HuH-7.5 (cell line): ENCODE data around the gene VDR.
"Not testable (repeated sequence)": the region's sequence is repeated elsewhere in the genome, so short reads cannot be mapped to it uniquely, and the experiment has no call there.

Experiments used
- DNase-seq: peaks from one replicate; pipeline ENCODE4 v3.0.0; 2011; ENCODE audit warnings: low spot score

VDR gene

DNA sequence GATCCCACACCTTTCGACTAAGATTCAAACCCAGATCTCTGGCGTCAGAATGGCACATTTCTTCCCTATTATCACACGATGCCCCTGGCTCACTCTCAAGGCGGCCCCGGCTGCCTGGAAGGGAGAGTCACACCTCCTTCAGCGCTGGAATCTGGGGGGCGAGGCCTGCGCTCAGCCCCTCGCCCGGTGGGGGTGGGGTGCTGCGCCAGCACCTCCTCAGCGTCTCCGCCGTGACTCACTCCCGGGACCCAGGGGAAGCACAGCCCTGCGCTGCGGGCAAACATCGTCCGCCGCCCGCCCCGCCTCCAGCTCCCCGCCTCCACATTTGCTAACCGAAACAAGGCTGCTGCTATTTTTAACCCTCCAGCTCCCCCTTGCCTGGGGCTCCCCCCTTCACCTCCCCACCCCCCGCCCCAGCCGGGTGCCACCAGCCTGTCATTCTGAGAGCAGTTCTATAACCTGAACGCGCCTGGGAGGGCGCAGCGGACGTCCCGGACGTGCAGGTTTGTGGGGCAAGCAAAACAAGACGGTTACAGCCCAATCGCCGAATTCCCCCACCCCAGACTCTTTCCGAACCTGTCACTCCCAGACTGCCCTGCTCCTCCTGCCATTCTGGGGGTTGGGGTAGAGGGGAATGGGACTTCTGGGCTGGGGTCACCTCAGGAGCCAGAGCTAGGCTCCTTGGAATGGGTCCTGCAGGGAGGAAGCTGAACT lies 91.8 kb downstream of the VDR start:
- no peak for DNase-seq

DNA sequence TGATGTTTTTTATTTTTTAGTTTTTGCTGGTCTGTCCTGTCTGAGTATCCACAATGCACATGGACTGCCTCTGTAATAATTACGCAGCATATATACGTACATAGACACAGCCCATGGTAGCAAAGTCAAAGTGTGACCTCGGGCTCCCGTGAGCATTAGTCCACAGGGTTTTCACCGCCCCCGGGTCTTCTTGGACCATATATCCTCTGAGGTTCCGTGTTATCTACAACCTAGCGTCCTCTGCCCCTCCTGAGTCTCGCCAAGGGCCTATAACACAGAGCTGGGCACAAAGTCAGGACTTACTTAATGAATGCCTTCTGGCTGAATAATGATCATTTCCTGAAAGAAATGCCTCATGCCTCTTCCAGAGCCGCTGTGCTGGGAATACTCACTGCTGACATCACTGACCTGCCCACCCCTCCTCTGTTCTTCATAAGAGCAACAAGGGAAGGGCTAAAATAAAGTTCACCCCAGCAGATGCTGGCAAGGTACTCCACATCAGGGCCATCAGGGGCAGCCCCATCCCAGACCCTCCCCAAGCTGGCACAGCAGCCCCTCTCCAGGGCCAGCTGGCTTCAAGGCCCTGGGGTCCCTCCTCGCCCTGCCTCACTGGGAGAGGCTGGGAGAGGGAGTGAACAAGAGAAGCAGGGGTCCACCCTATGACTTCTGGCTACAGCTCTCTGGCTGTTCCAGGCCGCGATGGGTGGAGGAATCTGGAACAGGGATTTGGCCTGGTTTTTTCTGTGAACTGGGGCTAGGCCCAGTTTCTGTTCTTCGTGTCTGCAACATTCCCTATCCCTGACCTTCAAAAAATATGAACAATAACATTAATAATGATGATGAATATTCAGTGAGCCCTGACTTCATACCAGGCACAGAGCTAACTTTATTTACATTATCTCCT lies 93.0 kb downstream of the VDR start:
- DNase-seq, result no peak

DNA sequence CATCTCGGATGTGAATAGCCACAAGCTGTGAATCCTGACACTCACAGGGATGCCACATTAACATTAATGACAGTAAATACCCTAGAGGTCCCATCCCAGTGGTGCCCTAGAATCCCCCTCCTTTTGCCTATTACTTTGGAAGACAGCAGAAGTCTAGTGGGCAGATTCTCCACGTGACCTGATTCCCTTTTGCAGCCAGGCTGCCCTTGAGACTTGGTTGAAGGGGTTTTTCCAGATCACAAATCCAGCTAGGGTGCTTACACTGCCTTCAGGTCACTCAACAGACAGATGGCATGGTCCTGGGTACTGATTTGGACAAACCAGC lies 93.8 kb downstream of the VDR start:
- DNase-seq, result no peak

DNA sequence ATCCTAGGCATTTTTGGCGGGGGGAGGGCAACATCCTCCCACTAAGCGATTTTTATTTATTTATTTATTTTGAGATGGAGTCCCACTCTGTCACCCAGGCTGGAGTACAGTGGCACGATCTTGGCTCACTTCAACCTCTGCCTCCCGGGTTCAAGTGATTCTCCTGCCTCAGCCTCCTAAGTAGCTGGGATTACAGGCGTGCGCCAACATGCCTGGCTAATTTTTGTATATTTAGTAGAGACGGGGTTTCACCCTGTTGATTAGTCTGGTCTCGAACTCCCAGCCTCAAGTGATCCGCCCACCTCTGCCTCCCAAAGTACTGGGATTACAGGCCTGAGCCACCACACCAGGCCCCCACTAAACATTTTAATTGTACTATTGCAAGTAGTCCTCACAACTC lies 95.3 kb downstream of the VDR start:
- not testable (repeated sequence) for DNase-seq

DNA sequence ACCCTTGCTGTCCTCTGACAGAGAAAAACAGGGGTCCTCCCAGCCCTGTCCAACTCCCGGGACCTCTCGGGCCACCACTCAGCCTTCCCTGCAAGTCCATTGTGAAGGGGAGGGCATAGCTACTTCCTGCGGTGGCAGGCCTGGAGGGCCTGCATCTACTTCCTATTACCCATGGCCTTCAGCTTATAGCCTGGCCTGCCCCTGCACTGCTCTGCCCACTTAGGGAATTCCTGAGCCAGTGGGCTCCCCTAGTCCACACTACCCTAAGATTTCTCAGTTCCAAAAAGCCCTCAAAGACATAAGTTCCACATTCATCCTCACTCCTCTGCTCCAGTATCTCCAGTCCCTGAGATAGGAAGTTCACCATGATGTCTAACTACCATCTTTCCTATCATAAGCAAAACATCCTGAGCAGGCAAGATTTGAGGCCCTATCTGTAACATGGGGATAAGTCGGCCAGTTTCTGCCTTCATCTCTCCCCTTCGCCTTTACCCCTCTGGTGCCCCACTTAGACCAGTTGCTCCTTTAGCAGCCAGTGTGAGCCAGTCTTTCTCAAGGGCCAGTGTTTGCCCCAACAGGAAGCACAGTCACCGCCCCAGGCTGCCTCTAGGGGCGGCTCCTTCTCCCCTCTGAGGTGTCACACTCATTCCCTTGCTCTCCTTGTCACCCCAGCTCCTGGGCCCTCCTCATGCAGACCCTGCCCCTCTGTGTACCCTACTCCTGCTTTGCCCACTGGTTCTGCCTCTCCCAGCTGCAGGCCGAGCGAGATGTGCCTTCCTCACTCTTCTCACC lies 96.0 kb downstream of the VDR start:
- no peak for DNase-seq

DNA sequence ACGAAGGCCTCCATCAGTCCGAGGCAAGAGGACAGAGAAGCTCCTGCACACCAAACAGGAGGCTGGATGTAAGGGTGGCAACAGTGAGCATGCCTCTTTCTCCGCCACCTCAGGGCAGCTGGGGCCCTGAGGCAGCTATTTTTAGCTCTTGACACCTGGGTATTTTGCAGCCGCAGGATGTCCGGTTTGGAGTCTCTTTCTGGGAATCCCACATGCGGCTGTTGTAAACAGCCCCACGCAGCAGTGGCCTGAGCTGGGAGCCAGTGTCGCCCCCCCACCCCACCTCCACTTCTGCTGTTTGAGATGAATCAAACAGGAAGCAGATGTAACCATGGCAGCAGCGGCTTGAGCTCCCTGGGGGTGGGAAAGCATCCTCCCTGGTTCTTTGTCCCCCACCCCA lies 96.7 kb downstream of the VDR start:
- no peak for DNase-seq

DNA sequence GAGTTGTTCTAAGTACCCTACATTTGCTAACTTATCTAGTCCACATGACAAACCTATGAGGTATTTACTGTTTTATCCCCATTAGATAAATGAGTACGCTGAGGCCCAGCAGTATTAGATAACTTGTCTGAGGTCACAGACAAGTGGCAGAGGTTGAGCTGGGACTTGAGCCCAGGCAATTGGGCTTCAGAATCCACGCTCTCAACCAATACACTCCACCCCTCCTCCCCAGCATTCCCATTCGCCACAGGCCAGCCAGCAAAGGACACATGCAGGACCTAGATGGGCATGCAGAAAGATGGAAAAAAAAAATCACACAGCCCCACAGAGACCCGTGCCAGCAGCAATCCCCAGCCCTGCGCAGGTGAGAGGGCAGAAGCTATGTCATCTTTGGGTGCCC lies 97.5 kb downstream of the VDR start:
- DNase-seq, result no peak

DNA sequence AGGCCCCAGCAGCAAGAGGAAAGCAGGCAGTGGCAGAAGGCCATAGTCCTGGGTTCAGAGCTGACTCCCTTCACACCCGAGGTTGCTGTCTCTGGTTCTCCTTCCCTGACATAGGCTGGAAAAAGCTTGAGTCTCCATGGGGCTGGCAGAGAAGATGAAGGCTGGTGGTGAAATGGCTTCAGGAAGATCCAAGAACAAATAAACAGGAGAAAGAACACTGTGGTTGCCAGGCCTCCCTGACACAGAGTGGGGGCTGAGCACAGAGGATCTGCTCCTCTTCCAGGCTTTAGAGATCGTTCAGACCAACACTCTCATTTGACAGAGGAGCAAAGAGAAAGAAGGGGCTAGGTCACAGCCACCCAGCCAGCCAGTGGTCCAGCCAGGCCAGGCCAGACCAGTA lies 99.4 kb downstream of the VDR start:
- DNase-seq, result no peak

DNA sequence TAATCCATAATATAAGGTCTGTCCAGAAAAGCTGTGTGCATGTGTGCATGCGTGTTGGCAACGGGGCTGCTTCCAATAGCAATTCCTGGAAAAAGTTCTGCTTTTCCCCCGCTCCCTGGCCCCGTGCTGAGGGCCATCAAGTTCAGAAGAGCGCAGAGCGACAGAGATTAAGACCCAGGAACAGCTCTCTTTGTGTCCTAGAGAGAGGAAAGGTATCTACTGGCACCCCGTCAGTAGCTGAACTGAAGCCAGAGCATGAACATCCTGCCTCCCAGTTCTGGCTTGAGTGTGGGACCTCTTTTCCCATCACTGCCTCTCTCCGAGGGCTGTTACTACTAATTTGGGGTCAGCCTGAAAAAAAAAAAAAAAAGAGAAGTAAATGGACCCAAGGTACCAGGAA lies 100.6 kb downstream of the VDR start:
- no peak for DNase-seq

DNA sequence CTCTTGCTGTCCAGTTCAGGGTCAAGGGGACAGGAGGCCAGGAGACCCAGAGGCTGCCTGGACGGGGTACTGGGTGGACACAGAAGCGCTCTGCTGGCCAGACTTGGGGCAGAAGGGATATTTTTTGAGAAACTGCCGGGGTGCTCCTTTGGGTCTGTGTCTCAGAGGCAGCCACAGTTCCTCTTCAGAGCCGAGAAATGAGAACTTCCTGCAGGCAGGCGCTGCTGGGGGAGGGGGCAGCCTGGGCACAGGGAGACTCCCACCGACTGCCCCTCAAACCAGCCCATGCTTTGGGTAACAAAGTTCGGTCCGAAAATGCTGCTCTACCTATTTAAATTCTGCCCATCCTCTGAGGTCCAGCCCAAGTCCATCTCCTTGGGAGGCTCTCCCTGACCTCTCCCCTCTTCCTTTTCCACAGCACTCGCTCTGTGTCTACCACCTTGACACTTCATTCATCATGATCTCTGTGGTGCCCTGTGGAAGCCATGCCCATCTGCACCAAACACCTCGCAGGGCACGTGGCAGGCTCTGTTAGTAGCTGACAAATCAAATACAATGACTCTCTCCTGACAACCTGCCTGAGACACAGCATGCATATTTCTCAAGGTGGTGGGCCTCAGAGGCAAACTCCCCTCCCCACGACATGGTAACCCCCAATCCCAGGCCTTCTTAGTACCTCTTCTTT lies 101.5 kb downstream of the VDR start:
- DNase-seq, result no peak

DNA sequence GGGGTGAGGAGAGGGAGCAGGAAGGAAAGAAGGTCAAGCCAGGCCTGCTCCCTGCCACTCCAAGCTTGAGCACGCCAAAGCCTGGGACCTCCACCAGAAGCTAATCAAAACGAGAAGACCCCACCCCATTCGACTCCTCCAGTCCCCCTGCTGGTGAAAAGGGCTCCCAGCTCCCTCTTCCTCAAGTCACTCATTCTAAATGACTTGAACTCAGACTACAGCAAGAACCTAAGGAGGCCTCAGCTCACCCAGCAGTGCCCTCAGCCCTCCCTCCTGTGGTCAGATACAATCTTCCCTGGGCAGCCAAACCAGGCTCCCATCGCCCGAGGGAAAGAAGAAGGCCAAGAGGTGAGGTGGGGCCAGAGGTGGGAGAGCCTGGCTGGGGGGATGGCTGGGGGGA lies 102.5 kb downstream of the VDR start:
- DNase-seq, result no peak

DNA sequence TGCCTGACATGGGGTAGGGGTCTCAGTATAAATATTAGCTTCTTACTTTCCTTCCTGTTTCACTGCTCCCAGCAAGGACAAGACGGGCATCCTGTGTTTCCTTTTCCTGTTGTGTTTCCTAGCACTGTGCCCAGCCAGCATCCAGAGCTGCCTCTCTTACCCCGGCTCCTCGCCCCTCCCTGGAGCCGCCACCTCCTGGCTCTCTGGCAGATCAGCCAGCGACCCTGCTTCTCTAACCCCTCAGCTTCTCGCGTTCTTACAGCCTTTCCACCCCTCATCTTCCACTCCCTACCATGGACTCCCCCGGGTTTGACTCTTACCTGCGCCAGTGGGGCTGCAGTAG lies 102.9 kb downstream of the VDR start:
- DNase-seq, result no peak

DNA sequence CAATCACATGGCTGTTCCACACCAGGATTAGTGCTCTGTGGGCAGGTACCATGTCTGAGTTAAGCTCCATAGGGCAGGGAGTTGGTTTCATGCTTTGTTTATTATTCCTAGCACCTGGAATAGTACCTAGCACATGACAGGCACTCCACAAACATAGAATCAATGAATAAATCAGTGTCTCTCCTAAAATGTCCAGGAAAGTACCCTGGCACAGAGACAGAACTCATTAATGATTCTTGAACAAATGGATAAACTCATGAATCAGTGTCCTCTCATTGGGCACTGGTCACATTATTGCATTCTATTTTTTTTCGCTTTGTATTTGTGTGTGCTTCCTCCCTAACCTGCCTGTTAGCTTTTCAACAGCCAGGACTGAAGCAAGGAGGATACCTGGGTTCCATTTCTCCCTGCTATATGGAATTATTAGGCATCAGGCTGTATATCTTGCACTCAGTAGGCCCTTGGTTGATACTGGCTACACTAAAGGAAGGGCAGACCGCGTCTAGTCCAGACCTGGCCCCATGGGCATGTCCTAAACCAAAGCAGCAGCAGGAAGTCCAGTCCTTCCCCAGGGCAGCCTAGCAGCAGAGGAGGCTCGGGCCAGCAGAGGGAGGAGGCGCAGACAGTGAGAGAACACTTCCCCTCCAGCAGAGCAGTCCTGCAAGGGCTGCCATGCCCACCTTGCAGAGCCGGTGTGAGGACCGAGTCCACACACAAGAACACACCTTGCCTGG lies 103.5 kb downstream of the VDR start:
- DNase-seq, result no peak

DNA sequence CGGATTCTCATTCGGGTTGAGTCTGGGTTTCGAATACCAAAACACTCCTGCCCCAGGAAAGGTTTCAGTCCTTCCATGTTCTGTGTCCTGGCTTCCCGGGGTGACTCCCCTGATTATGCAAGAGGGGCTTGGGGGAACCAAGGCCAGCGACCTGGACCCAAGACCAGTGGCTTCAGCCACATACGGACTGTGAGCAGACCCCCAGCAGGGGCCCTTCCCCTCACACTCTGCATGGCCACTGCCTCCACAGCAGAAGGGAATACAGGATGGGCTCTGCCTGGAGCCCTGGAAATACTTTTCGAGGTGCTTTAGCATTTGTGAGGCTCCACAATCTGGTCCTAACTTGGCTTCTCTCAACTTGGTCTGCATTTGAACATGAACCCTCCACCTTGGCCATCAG lies 104.2 kb downstream of the VDR start:
- no peak for DNase-seq

DNA sequence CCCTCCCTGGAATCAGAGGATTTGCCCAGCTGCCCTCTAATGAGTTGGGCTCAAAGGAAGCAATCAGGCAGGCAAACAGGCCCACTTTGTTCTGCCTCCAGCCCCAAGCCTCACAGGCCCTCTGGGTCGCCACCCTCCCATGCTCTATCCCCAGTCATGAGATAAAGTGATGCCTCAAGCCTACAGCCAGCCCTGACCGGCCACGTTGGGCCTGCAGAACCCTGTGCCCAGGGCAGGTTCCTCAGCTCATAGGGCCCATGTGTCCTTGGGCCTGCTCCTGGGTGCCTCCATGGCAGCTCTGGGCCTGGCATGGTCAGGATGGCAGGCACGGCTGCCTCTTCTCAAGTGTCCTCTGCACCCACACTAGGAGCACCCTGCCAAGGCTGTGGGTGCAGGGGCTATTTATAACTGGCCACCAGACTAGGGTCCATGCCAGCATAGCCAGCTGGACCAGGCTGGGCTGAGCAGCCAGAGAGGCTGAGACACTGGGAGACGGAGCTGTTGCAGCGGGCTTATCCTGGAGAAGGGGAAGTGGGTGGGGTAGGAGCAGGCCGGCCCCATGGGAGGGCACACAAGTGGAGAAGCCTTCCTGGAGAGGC lies 105.3 kb downstream of the VDR start:
- DNase-seq, result no peak

DNA sequence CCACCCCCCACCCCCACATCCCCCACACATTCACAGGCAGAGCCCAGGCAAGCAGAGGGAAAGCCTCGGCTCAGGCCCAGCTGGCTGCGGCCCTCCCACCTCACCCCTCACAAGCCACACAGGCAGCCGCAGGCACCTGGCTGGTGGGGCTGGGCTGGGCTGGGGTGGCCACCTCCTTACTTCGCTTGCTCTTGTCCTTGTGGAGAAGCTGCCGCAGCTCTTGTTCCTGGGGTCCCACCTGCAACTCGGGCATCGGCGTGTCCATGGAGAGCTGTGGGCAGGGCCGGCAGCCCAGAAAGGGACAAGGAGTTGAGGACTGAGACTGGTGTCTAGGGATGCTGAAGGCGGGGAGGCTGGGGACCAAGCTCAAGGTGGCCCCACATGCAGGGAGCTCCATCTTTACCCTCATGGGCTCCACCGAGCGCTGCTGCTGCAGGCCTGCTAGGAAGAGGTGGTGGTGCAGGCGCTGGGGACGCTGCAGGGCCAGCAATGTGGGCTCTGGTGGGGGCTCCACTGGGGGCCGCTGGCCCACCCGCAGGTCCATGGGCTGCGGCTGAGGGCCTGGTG lies 106.3 kb downstream of the VDR start:
- DNase-seq, result no peak

DNA sequence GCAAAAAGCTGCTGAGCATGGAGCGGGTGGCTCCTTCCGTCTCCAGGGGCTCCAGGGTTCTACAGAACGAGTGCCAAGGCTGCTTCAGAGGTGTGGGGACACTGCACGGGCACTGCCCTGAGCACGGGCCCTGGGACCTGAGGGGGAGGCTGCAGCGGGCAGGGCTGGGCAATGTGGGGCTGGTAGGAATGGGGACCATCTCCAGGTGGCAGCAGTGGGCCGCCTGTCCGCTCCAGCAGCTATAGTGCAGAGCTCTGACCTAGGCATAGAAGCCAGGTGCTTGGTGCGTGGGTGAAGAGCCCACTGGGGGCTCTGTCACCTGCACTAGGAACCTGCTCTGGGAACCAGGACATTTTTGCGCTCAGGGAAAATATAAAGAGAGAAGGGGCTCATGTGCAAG lies 107.4 kb downstream of the VDR start:
- DNase-seq, result peak; percentile 50

DNA sequence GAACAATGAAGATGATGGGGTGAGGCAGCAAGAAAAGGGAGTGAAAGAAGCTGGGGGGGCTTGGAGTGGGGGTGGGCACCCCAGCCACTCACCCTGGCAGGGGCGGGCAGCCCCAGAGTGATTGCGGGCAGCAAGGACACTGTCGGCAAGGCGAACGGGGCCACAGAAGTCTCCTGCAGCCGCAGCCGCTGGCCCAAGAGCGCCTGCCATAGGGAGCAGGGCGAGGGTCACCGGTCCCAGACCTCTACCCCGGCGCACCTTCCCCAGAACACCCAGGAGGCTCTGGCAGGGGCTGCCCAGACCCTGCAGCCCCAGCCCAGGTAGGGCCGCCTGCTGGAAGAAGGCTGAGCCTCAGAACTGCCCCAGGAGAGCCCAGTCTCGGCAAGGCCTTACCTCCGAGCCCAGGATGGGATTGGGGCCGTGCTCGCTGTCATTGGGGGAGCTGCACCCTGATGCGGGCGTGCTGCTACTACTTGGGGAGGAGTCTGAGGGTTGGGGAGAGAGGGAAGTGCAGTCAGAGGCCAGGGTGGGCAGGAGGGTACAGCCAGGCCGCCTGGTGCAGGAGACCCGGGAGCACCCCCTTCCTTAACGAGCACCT lies 108.9 kb downstream of the VDR start:
- DNase-seq, result no peak

DNA sequence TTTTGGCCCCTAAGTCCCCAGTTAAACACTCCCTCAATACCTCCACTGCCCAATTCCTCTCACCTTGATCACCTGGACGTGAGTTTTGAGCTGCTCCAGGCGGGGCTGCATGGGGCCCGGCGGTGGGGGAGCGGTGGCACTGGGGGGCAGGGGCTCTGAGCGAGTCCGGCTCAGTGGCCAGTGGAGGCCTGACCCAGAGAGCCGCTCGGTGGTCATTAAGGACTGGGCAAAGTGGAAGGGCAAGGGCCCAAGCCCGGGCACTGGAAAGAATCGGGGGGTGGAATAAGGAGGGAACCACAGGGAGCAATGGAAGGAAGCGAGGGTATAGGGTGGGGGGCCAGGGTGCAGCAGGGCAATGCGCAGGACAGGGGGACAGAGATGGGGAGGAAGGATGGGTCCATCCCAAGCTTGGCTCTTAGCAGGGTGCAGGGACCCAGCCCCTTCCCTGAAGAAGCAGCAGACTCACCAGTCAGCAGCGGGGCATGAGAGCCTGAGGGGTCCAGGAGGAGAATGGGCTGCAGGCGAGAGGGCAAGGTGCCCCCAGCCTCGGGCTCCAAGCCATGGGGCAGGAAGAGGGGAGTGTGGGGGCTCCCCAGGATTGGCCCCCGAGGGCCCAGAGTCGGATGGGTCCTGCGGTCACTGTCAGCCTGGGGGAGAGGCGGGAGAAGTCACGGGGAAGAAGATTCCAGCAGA lies 109.5 kb downstream of the VDR start:
- DNase-seq, result no peak

DNA sequence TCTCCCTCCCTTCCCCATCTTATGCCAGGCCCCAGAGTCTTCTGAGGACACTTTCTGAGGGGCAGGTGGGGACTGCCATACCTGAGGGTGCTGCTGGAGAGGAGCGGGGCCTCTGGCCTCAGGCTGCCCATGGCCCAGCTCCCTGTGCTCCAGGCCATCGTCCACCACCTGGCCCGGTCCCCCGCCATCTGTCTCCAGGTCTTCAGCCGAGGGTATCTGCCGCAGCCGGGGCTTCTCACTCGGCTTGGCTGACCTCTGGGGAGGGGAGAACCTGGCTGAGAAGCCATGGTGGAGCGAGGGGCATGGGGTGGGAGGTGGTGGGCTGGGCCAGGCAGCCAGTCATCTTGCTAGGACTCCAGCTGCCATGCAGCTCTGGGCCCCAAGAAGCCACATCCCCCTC lies 110.1 kb downstream of the VDR start:
- DNase-seq, result no peak
